IPS-18a (cell line): ENCODE data around the gene NDUFB8.

Experiments used
- H3K27ac ChIP-seq: one replicate; pipeline ENCODE4 v1.5.1; 2013; ENCODE audit warnings: low read length
- H3K27me3 ChIP-seq: one replicate; pipeline ENCODE4 v1.6.1; 2013; ENCODE audit warnings: mild to moderate bottlenecking, low read length; ENCODE audit not compliant: control insufficient read depth, insufficient read depth
- H3K36me3 ChIP-seq: one replicate; pipeline ENCODE4 v1.6.1; 2013; ENCODE audit warnings: low read depth, low read length; ENCODE audit not compliant: control insufficient read depth
- H3K4me1 ChIP-seq: one replicate; pipeline ENCODE4 v1.6.1; 2013; ENCODE audit warnings: low read depth, low read length; ENCODE audit not compliant: control insufficient read depth
- H3K4me3 ChIP-seq: one replicate; pipeline ENCODE4 v1.5.1; 2013; ENCODE audit warnings: low read length
- H3K9ac ChIP-seq: one replicate; pipeline ENCODE4 v1.6.1; 2013; ENCODE audit warnings: mild to moderate bottlenecking, low read length, moderate library complexity
- H3K9me3 ChIP-seq: one replicate; pipeline ENCODE4 v1.6.1; 2013; ENCODE audit warnings: low read depth, low read length; ENCODE audit not compliant: control insufficient read depth

Gene NDUFB8

GRCh38 chr10:100482181-100482833 is 47.4 kb downstream of the NDUFB8 start:
- no peaks in the 10 kb centered on the region for H3K9me3 ChIP-seq
- H3K36me3 ChIP-seq, result no peaks in the 10 kb centered on the region
- peaks cover 32% of the 10 kb centered on the region for H3K4me1 ChIP-seq
- no peak overlapping the region for H3K27ac ChIP-seq
- H3K9ac ChIP-seq, result no peak overlapping the region
- peaks cover 99% of the 10 kb centered on the region for H3K27me3 ChIP-seq
- H3K4me3 ChIP-seq, result peak overlapping the region; percentile 52

- H3K36me3 ChIP-seq, result no peaks in the 10 kb centered on the region
- no peak overlapping the region for H3K27ac ChIP-seq
- peaks cover 91% of the 10 kb centered on the region for H3K27me3 ChIP-seq
- H3K4me3 ChIP-seq, result peak overlapping the region; percentile 52
- no peak overlapping the region for H3K9ac ChIP-seq
- H3K9me3 ChIP-seq, result no peaks in the 10 kb centered on the region
- peaks cover 26% of the 10 kb centered on the region for H3K4me1 ChIP-seq
Observed at GRCh38 chr10:100481462-100482081, 48.1 kb downstream of the NDUFB8 start.

- no peak overlapping the region for H3K27ac ChIP-seq
- H3K4me3 ChIP-seq, result no peak overlapping the region
- H3K4me1 ChIP-seq, result peaks cover 13% of the 10 kb centered on the region
- H3K27me3 ChIP-seq, result peaks cover 77% of the 10 kb centered on the region
- H3K9me3 ChIP-seq, result no peaks in the 10 kb centered on the region
- H3K9ac ChIP-seq, result no peak overlapping the region
- no peaks in the 10 kb centered on the region for H3K36me3 ChIP-seq
Observed at GRCh38 chr10:100480002-100480401, 49.7 kb downstream of the NDUFB8 start.

GRCh38 chr10:100479037-100479436 is 50.6 kb downstream of the NDUFB8 start:
- no peaks in the 10 kb centered on the region for H3K36me3 ChIP-seq
- H3K9ac ChIP-seq, result no peak overlapping the region
- H3K4me3 ChIP-seq, result no peak overlapping the region
- peaks cover 7% of the 10 kb centered on the region for H3K4me1 ChIP-seq
- H3K27me3 ChIP-seq, result peaks cover 71% of the 10 kb centered on the region
- no peaks in the 10 kb centered on the region for H3K9me3 ChIP-seq
- no peak overlapping the region for H3K27ac ChIP-seq

GRCh38 chr10:100477970-100478369 is 51.7 kb downstream of the NDUFB8 start:
- peaks cover 69% of the 10 kb centered on the region for H3K27me3 ChIP-seq
- no peaks in the 10 kb centered on the region for H3K9me3 ChIP-seq

More at GRCh38 chr10:100477970-100478369, 51.7 kb downstream of the NDUFB8 start:
- no peak overlapping the region for H3K27ac ChIP-seq
- no peaks in the 10 kb centered on the region for H3K36me3 ChIP-seq
- H3K4me3 ChIP-seq, result no peak overlapping the region
- H3K9ac ChIP-seq, result no peak overlapping the region
- peaks cover 3% of the 10 kb centered on the region for H3K4me1 ChIP-seq
